HEK293 (cell line): ENCODE results near the gene CH25H.

Experiments used
- KLF16 ChIP-seq: fragments of 450-650 bp; formaldehyde crosslinking; IDR thresholded peaks from 2 replicates; pipeline ENCODE4 v1.5.1; 2017; ENCODE audit warnings: missing biosample characterization, missing genetic modification characterization
- KLF7 ChIP-seq: fragments of 450-650 bp; formaldehyde crosslinking; IDR thresholded peaks from 2 replicates; pipeline ENCODE4 v1.5.1; 2016; ENCODE audit warnings: missing biosample characterization, missing genetic modification characterization, borderline replicate concordance
- SCRT1 ChIP-seq: fragments of 450-650 bp; formaldehyde crosslinking; IDR thresholded peaks from 2 replicates; pipeline ENCODE4 v1.5.1; 2016; ENCODE audit warnings: missing biosample characterization, missing genetic modification characterization, borderline replicate concordance
- YY2 ChIP-seq: fragments of 450-650 bp; formaldehyde crosslinking; IDR thresholded peaks from 2 replicates; pipeline ENCODE4 v1.5.1; 2016; ENCODE audit warnings: missing biosample characterization, missing genetic modification characterization
- ZBTB1 ChIP-seq: fragments of 450-650 bp; formaldehyde crosslinking; IDR thresholded peaks from 2 replicates; pipeline ENCODE4 v1.5.1; 2016; ENCODE audit warnings: missing biosample characterization, missing genetic modification characterization
- ZBTB20 ChIP-seq: fragments of 450-650 bp; formaldehyde crosslinking; IDR thresholded peaks from 2 replicates; pipeline ENCODE4 v1.5.1; 2016; ENCODE audit warnings: missing biosample characterization, missing genetic modification characterization
- ZBTB48 ChIP-seq: fragments of 450-650 bp; formaldehyde crosslinking; IDR thresholded peaks from 2 replicates; pipeline ENCODE4 v1.5.1; 2016; ENCODE audit warnings: missing biosample characterization, missing genetic modification characterization
- ZNF112 ChIP-seq: fragments of 450-650 bp; formaldehyde crosslinking; IDR thresholded peaks from 2 replicates; pipeline ENCODE4 v1.5.0; 2017; ENCODE audit warnings: missing biosample characterization, missing genetic modification characterization
- ZNF146 ChIP-seq: fragments of 450-650 bp; formaldehyde crosslinking; IDR thresholded peaks from 2 replicates; pipeline ENCODE4 v1.5.1; 2016; ENCODE audit warnings: missing biosample characterization, missing genetic modification characterization
- ZNF202 ChIP-seq: fragments of 450-650 bp; formaldehyde crosslinking; IDR thresholded peaks from 2 replicates; pipeline ENCODE4 v1.5.1; 2016; ENCODE audit warnings: missing biosample characterization, missing genetic modification characterization, borderline replicate concordance
- ZNF335 ChIP-seq: fragments of 450-650 bp; formaldehyde crosslinking; conservative IDR thresholded peaks from 2 replicates; pipeline ENCODE4 v1.5.1; 2016; ENCODE audit warnings: missing biosample characterization, missing genetic modification characterization
- ZNF350 ChIP-seq: fragments of 450-650 bp; formaldehyde crosslinking; IDR thresholded peaks from 2 replicates; pipeline ENCODE4 v1.5.0; 2017; ENCODE audit warnings: missing biosample characterization, mild to moderate bottlenecking, missing genetic modification characterization
- ZNF366 ChIP-seq: fragments of 450-650 bp; formaldehyde crosslinking; conservative IDR thresholded peaks from 2 replicates; pipeline ENCODE4 v1.5.1; 2016; ENCODE audit warnings: missing biosample characterization, missing genetic modification characterization
- ZNF391 ChIP-seq: fragments of 450-650 bp; formaldehyde crosslinking; IDR thresholded peaks from 2 replicates; pipeline ENCODE4 v1.5.1; 2016; ENCODE audit warnings: low read depth, missing biosample characterization, missing genetic modification characterization, borderline replicate concordance
- ZNF394 ChIP-seq: fragments of 450-650 bp; formaldehyde crosslinking; IDR thresholded peaks from 2 replicates; pipeline ENCODE4 v1.5.1; 2016; ENCODE audit warnings: missing biosample characterization, missing genetic modification characterization, mild to moderate bottlenecking, moderate library complexity, borderline replicate concordance
- ZNF426 ChIP-seq: fragments of 450-650 bp; formaldehyde crosslinking; IDR thresholded peaks from 2 replicates; pipeline ENCODE4 v1.5.1; 2017; ENCODE audit warnings: missing biosample characterization, missing genetic modification characterization, mild to moderate bottlenecking, inconsistent platforms, moderate library complexity
- ZNF433 ChIP-seq: fragments of 450-650 bp; formaldehyde crosslinking; IDR thresholded peaks from 2 replicates; pipeline ENCODE4 v1.5.1; 2016; ENCODE audit warnings: missing biosample characterization, missing genetic modification characterization, low read depth
- ZNF555 ChIP-seq: fragments of 450-650 bp; formaldehyde crosslinking; conservative IDR thresholded peaks from 2 replicates; pipeline ENCODE4 v1.5.1; 2017; ENCODE audit warnings: missing biosample characterization, mild to moderate bottlenecking, missing genetic modification characterization, inconsistent platforms
- ZNF654 ChIP-seq: fragments of 450-650 bp; formaldehyde crosslinking; IDR thresholded peaks from 2 replicates; pipeline ENCODE4 v1.5.1; 2016; ENCODE audit warnings: low read depth, missing biosample characterization, missing genetic modification characterization
- ZNF664 ChIP-seq: fragments of 450-650 bp; formaldehyde crosslinking; IDR thresholded peaks from 2 replicates; pipeline ENCODE4 v1.5.1; 2016; ENCODE audit warnings: missing biosample characterization, missing genetic modification characterization
- ZNF76 ChIP-seq: fragments of 450-650 bp; formaldehyde crosslinking; IDR thresholded peaks from 2 replicates; pipeline ENCODE4; 2016; ENCODE audit warnings: low read depth, missing biosample characterization, missing genetic modification characterization, borderline replicate concordance
- ZNF776 ChIP-seq: fragments of 450-650 bp; formaldehyde crosslinking; IDR thresholded peaks from 2 replicates; pipeline ENCODE4 v1.5.0; 2017; ENCODE audit warnings: missing biosample characterization, missing genetic modification characterization, borderline replicate concordance
- ZSCAN16 ChIP-seq: fragments of 450-650 bp; formaldehyde crosslinking; IDR thresholded peaks from 2 replicates; pipeline ENCODE4 v1.5.1; 2016; ENCODE audit warnings: missing biosample characterization, missing genetic modification characterization
- ZSCAN23 ChIP-seq: fragments of 450-650 bp; formaldehyde crosslinking; IDR thresholded peaks from 2 replicates; pipeline ENCODE4 v1.5.1; 2016; ENCODE audit warnings: missing biosample characterization, missing genetic modification characterization
- TF ChIP-seq, protein P1 (sequence below): sonication (generic); formaldehyde crosslinking; IDR thresholded peaks from 2 replicates; pipeline ENCODE4 v1.8.1; 2022; ENCODE audit warnings: mild to moderate bottlenecking, moderate library complexity, missing genetic modification reagents
- TF ChIP-seq, protein P2 (sequence below): fragments of 450-650 bp; formaldehyde crosslinking; IDR thresholded peaks from 2 replicates; pipeline ENCODE4 v1.5.1; 2016; ENCODE audit warnings: missing biosample characterization, missing genetic modification characterization
- TF ChIP-seq, protein P3 (sequence below): fragments of 450-650 bp; formaldehyde crosslinking; IDR thresholded peaks from 2 replicates; pipeline ENCODE4 v1.5.1; 2016; ENCODE audit warnings: missing biosample characterization, missing genetic modification characterization
- TF ChIP-seq, protein P4 (sequence below): fragments of 450-650 bp; IDR thresholded peaks from 2 replicates; pipeline ENCODE4 v1.5.1; 2018; ENCODE audit warnings: missing biosample characterization, mild to moderate bottlenecking, missing genetic modification characterization
- TF ChIP-seq, protein P5 (sequence below): fragments of 450-650 bp; formaldehyde crosslinking; IDR thresholded peaks from 2 replicates; pipeline ENCODE4 v1.5.1; 2016; ENCODE audit warnings: missing biosample characterization, missing genetic modification characterization

Gene CH25H

DNA sequence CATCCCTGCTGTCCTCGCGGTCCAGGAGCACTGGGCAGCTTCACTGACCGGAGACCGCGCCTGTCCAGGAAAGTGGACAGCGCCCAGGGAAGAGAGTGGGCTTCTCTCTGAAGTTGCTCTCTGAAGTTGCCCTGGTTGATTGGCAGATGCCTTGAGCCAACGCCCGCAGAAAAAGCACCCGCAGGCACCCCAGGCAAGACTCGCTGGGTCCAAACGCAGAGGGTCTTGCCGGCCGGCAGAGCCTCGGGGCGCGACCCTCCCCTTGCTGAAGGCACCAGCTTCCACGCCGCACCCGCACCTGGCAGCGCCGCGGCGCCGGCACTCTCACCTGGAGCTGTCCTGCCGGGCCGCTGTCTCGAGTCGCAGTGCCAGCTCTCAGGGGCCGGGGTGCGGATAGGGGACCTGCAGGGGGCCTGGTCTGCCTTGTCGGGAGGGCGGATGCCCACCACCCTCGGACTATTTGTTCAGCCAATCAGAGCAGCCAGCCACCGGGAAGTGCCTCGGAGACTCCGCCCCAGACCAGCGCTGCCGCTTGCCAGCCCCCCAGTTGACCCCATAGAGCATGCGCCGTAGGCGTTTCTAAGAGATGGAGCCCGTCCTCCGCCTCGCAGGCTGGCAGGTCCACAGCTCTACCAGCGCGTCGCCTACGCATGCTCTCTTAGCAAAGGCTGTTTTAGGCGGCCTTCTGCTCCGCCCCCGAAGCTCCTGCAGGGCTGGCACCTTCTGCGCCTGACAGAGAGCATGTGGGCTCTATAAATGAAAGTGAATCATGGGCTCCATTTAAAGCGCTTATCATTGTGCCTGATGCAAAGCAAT, 44.5 kb upstream of the CH25H start, which contains the start of gene LIPA (continued):
- TF ChIP-seq ZNF112 = no peak
- TF ChIP-seq, protein P1, sequence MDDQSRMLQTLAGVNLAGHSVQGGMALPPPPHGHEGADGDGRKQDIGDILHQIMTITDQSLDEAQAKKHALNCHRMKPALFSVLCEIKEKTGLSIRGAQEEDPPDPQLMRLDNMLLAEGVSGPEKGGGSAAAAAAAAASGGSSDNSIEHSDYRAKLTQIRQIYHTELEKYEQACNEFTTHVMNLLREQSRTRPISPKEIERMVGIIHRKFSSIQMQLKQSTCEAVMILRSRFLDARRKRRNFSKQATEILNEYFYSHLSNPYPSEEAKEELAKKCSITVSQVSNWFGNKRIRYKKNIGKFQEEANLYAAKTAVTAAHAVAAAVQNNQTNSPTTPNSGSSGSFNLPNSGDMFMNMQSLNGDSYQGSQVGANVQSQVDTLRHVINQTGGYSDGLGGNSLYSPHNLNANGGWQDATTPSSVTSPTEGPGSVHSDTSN (CRISPR knock-in tag) = peak; percentile 21; the same call in 1 of the 2 replicates
- no peak for TF ChIP-seq ZSCAN16 (tag by site-specific recombination)
- TF ChIP-seq, protein P2, sequence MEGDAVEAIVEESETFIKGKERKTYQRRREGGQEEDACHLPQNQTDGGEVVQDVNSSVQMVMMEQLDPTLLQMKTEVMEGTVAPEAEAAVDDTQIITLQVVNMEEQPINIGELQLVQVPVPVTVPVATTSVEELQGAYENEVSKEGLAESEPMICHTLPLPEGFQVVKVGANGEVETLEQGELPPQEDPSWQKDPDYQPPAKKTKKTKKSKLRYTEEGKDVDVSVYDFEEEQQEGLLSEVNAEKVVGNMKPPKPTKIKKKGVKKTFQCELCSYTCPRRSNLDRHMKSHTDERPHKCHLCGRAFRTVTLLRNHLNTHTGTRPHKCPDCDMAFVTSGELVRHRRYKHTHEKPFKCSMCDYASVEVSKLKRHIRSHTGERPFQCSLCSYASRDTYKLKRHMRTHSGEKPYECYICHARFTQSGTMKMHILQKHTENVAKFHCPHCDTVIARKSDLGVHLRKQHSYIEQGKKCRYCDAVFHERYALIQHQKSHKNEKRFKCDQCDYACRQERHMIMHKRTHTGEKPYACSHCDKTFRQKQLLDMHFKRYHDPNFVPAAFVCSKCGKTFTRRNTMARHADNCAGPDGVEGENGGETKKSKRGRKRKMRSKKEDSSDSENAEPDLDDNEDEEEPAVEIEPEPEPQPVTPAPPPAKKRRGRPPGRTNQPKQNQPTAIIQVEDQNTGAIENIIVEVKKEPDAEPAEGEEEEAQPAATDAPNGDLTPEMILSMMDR (tag by site-specific recombination) = peak; percentile 46; the same call in 1 of the 2 replicates
- TF ChIP-seq KLF16 = peak; percentile 76; the same call in 1 of the 2 replicates
- TF ChIP-seq ZNF146 (tag by site-specific recombination) = no peak
- no peak for TF ChIP-seq ZNF202
- TF ChIP-seq ZNF394 (tag by site-specific recombination) = peak; percentile 13; the same call in 1 of the 2 replicates
- TF ChIP-seq SCRT1 (tag by site-specific recombination) = no peak
- 0 out of 2 replicates have a peak, but pooled peaks have one; percentile 60 for TF ChIP-seq ZNF76
- no peak for TF ChIP-seq KLF7
- TF ChIP-seq, protein P3, sequence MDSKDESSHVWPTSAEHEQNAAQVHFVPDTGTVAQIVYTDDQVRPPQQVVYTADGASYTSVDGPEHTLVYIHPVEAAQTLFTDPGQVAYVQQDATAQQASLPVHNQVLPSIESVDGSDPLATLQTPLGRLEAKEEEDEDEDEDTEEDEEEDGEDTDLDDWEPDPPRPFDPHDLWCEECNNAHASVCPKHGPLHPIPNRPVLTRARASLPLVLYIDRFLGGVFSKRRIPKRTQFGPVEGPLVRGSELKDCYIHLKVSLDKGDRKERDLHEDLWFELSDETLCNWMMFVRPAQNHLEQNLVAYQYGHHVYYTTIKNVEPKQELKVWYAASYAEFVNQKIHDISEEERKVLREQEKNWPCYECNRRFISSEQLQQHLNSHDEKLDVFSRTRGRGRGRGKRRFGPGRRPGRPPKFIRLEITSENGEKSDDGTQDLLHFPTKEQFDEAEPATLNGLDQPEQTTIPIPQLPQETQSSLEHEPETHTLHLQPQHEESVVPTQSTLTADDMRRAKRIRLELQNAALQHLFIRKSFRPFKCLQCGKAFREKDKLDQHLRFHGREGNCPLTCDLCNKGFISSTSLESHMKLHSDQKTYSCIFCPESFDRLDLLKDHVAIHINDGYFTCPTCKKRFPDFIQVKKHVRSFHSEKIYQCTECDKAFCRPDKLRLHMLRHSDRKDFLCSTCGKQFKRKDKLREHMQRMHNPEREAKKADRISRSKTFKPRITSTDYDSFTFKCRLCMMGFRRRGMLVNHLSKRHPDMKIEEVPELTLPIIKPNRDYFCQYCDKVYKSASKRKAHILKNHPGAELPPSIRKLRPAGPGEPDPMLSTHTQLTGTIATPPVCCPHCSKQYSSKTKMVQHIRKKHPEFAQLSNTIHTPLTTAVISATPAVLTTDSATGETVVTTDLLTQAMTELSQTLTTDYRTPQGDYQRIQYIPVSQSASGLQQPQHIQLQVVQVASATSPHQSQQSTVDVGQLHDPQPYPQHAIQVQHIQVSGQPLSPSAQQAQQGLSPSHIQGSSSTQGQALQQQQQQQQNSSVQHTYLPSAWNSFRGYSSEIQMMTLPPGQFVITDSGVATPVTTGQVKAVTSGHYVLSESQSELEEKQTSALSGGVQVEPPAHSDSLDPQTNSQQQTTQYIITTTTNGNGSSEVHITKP (tag by site-specific recombination) = no peak
- TF ChIP-seq ZNF555 = no peak
- TF ChIP-seq ZNF776 (tag by site-specific recombination) = no peak
- TF ChIP-seq ZNF433 (tag by site-specific recombination) = no peak
- TF ChIP-seq ZNF391 (tag by site-specific recombination) = no peak
- peak; percentile 54; the same call in 1 of the 2 replicates for TF ChIP-seq ZBTB20 (tag by site-specific recombination)
- no peak for TF ChIP-seq ZNF350 (tag by site-specific recombination)
- TF ChIP-seq, protein P4, sequence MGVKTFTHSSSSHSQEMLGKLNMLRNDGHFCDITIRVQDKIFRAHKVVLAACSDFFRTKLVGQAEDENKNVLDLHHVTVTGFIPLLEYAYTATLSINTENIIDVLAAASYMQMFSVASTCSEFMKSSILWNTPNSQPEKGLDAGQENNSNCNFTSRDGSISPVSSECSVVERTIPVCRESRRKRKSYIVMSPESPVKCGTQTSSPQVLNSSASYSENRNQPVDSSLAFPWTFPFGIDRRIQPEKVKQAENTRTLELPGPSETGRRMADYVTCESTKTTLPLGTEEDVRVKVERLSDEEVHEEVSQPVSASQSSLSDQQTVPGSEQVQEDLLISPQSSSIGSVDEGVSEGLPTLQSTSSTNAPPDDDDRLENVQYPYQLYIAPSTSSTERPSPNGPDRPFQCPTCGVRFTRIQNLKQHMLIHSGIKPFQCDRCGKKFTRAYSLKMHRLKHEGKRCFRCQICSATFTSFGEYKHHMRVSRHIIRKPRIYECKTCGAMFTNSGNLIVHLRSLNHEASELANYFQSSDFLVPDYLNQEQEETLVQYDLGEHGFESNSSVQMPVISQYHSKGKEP (tag by site-specific recombination) = 0 out of 2 replicates have a peak, but pooled peaks have one; percentile 20
- TF ChIP-seq ZNF335 (tag by site-specific recombination) = peak; percentile 96
- TF ChIP-seq ZBTB1 = no peak
- no peak for TF ChIP-seq YY2 (tag by site-specific recombination)
- no peak for TF ChIP-seq ZSCAN23
- no peak for TF ChIP-seq ZNF664 (tag by site-specific recombination)
- TF ChIP-seq ZNF426 (tag by site-specific recombination) = no peak
- peak; percentile 87 for TF ChIP-seq ZBTB48 (tag by site-specific recombination)
- TF ChIP-seq, protein P5, sequence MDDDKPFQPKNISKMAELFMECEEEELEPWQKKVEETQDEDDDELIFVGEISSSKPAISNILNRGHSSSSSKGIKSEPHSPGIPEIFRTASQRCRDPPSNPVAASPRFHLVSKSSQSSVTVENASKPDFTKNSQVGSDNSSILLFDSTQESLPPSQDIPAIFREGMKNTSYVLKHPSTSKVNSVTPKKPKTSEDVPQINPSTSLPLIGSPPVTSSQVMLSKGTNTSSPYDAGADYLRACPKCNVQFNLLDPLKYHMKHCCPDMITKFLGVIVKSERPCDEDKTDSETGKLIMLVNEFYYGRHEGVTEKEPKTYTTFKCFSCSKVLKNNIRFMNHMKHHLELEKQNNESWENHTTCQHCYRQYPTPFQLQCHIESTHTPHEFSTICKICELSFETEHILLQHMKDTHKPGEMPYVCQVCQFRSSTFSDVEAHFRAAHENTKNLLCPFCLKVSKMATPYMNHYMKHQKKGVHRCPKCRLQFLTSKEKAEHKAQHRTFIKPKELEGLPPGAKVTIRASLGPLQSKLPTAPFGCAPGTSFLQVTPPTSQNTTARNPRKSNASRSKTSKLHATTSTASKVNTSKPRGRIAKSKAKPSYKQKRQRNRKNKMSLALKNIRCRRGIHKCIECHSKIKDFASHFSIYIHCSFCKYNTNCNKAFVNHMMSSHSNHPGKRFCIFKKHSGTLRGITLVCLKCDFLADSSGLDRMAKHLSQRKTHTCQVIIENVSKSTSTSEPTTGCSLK (tag by site-specific recombination) = no peak
- no peak for TF ChIP-seq ZNF654
- no peak for TF ChIP-seq ZNF366
